HepG2 (cell line): ENCODE measurements around the gene IWS1. TPM values are rescaled to one million over a fixed set of nuclear protein-coding genes. Genes with fewer than 3 reads are reported as not detected.
A peak's percentile ranks its signal among the peaks of the same experiment; 100 is the strongest.

ENCODE experiments used
- HNF4G ChIP-seq, 2 experiments: sonication (generic) in 1 of 2; formaldehyde crosslinking in 1 of 2; IDR thresholded peaks; 2 replicates each; pipeline versions ENCODE4 v1.4.0 to v1.6.1; 2011 to 2020; ENCODE audit warnings: borderline replicate concordance in 2 of 2, low read depth in 2 of 2, mild to moderate bottlenecking in 2 of 2, low read length in 1 of 2, missing genetic modification reagents in 1 of 2, moderate library complexity in 1 of 2
- HNRNPL ChIP-seq: fragments of 200-400 bp; formaldehyde crosslinking; IDR thresholded peaks from 2 replicates; pipeline ENCODE4 v1.6.1; 2017; ENCODE audit warnings: mild to moderate bottlenecking, low read depth, low read length
- HOXA3 ChIP-seq: sonication (generic); formaldehyde crosslinking; IDR thresholded peaks from 2 replicates; pipeline ENCODE4 v1.5.0; 2020; ENCODE audit warnings: missing genetic modification reagents
- ISL2 ChIP-seq: sonication (generic); formaldehyde crosslinking; IDR thresholded peaks from 2 replicates; pipeline ENCODE4 v1.5.0; 2020; ENCODE audit warnings: missing genetic modification reagents
- KLF6 ChIP-seq: IDR thresholded peaks from 2 replicates; pipeline ENCODE4 v1.8.0; 2016; ENCODE audit warnings: missing biosample characterization, missing genetic modification reagents
- KMT2A ChIP-seq: sonication (generic); formaldehyde crosslinking; IDR thresholded peaks from 2 replicates; pipeline ENCODE4 v1.4.0; 2020; ENCODE audit warnings: missing genetic modification reagents
- POLR2A ChIP-seq, 2 experiments: IDR thresholded peaks; 2 replicates each; pipeline ENCODE4 v1.6.1; 2011; ENCODE audit warnings: low read depth in 2 of 2, low read length in 2 of 2, mild to moderate bottlenecking in 1 of 2, moderate library complexity in 1 of 2; ENCODE audit not compliant: insufficient read depth in 1 of 2
- SNAPC2 ChIP-seq: sonication (generic); formaldehyde crosslinking; IDR thresholded peaks from 2 replicates; pipeline ENCODE4 v1.8.1; 2022; ENCODE audit warnings: mild to moderate bottlenecking, missing genetic modification reagents
- SOX13 ChIP-seq, 3 experiments: fragments of 450-650 bp in 1 of 3; sonication (generic) in 1 of 3; formaldehyde crosslinking in 1 of 3; IDR thresholded peaks in 2 of 3; conservative IDR thresholded peaks in 1 of 3; 2 replicates each; pipeline versions ENCODE4 v1.5.0 to v1.6.1; 2016 to 2020; ENCODE audit warnings: antibody characterized with exemption in 1 of 3, mild to moderate bottlenecking in 1 of 3, missing compliant biosample characterization in 1 of 3, missing genetic modification reagents in 1 of 3, moderate library complexity in 1 of 3
- WIZ ChIP-seq: sonication (generic); formaldehyde crosslinking; IDR thresholded peaks from 2 replicates; pipeline ENCODE4 v1.5.1; 2020; ENCODE audit warnings: mild to moderate bottlenecking, missing genetic modification reagents
- ZNF124 ChIP-seq: sonication (generic); formaldehyde crosslinking; IDR thresholded peaks from 2 replicates; pipeline ENCODE4 v1.4.0; 2020; ENCODE audit warnings: missing genetic modification reagents
- ZNF34 ChIP-seq: sonication (generic); formaldehyde crosslinking; IDR thresholded peaks from 2 replicates; pipeline ENCODE4 v1.4.0; 2020; ENCODE audit warnings: mild to moderate bottlenecking, missing genetic modification reagents, borderline replicate concordance
- ZNF460 ChIP-seq: sonication (generic); formaldehyde crosslinking; IDR thresholded peaks from 2 replicates; pipeline ENCODE4 v1.5.1; 2020; ENCODE audit warnings: missing genetic modification reagents, mild to moderate bottlenecking, borderline replicate concordance
- polyA plus RNA-seq, 8 experiments: library from polyadenylated mRNA; depleted of rRNA in 3 of 8; stranded (reverse) in 7 of 8; unstranded in 1 of 8; fragments of >200 nt; fragmentation: Illumina TruSeq in 4 of 8; extraction: Trizol in 4 of 8; gene quantifications; 2 replicates each; pipeline versions ENCODE4 v1.2.1 to v1.2.3, GENCODE V29; 2011 to 2016; ENCODE audit warnings: low read depth in 4 of 8, missing spikeins in 1 of 8, mixed read lengths in 1 of 8; ENCODE audit not compliant: insufficient read depth in 1 of 8
- total RNA-seq, 5 experiments: library from RNA; depleted of rRNA; stranded (reverse); fragments of >200 nt; fragmentation: Illumina TruSeq; extraction: Trizol; gene quantifications; 2 replicates each; pipeline ENCODE4 v1.2.3, GENCODE V29; 2016; ENCODE audit warnings: low read depth in 1 of 5
- TF ChIP-seq, protein P1 (sequence below): sonication (generic); formaldehyde crosslinking; IDR thresholded peaks from 2 replicates; pipeline ENCODE4 v1.5.1; 2020; ENCODE audit warnings: mild to moderate bottlenecking, missing genetic modification reagents
- TF ChIP-seq, protein P2 (sequence below): sonication (generic); formaldehyde crosslinking; IDR thresholded peaks from 2 replicates; pipeline ENCODE4 v1.4.0; 2020; ENCODE audit warnings: missing genetic modification reagents, borderline replicate concordance
- TF ChIP-seq, protein P3 (sequence below): sonication (generic); formaldehyde crosslinking; IDR thresholded peaks from 2 replicates; pipeline ENCODE4 v1.4.0; 2020; ENCODE audit warnings: mild to moderate bottlenecking, missing genetic modification reagents, borderline replicate concordance
- TF ChIP-seq, protein P4 (sequence below): sonication (generic); formaldehyde crosslinking; IDR thresholded peaks from 2 replicates; pipeline ENCODE4 v1.5.0; 2020; ENCODE audit warnings: missing genetic modification reagents

Gene IWS1
- total and polyA plus RNA-seq, 2 of the 13 experiments (the other 11 are each of a cell fraction or from before 2014, with no cell fraction given): 28.9 to 62.3 TPM

DNA sequence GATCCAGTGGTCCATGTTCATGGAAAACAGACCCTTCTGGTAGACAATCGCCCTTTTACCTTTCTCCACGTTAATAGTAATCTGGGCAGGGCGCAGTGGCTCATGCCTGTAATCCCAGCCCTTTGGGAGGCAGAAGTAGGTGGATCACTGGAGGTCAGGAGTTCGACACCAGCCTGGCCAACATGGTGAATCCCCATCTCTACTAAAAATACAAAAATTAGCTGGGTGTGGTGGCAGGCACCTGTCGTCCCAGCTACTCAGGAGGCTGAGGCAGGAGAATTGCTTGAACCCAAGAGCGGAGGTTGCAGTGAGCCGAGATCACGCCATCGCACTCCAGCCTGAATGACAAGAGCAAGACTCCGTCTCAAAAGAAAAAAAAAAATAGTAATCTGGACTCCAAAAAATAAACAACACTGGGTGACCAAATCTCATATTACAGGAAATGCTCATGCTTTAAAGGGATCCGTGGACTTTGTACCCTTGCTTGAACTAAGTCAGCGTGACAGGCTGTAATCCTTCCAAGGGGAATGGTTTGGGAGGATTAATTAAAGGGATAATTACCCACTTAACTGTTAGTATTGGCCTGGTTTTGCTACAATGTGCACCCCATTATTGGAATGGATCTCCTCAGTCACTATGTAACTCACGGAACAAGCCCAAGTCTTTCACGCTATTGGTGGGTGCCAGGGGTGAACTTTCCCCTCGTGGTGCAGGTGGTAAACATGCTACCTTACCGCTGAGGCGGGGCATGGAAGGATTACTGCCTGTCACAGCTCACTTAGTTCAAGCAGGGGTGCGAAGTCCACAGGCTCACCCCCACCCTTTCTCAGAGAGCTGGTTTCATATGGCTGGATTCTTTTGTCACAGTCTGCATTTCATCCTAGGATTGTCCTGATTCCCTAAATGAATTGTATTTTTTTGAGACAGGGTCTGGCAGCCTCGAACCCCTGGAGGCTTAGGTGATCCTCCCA, 71.4 kb downstream of the IWS1 start (continued):
- TF ChIP-seq, protein P1, sequence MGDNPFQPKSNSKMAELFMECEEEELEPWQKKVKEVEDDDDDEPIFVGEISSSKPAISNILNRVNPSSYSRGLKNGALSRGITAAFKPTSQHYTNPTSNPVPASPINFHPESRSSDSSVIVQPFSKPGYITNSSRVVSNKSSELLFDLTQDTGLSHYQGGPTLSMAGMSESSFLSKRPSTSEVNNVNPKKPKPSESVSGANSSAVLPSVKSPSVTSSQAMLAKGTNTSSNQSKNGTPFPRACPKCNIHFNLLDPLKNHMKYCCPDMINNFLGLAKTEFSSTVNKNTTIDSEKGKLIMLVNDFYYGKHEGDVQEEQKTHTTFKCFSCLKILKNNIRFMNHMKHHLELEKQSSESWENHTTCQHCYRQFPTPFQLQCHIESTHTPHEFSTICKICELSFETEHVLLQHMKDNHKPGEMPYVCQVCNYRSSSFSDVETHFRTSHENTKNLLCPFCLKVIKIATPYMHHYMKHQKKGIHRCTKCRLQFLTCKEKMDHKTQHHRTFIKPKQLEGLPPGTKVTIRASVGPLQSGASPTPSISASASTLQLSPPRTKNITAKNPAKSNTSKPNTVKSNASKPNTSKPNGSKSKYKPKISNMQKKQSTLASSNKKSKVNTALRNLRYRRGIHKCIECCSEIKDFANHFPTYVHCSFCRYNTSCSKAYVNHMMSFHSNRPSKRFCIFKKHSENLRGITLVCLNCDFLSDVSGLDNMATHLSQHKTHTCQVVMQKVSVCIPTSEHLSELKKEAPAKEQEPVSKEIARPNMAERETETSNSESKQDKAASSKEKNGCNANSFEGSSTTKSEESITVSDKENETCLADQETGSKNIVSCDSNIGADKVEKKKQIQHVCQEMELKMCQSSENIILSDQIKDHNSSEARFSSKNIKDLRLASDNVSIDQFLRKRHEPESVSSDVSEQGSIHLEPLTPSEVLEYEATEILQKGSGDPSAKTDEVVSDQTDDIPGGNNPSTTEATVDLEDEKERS (CRISPR knock-in tag): peak; percentile 98
- peak; percentile 99 for TF ChIP-seq HNF4G (IDR thresholded peaks at IDR 0.05; ENCODE audit: borderline replicate concordance, low read depth, low read length)
- peak; percentile 99 for TF ChIP-seq HNF4G (CRISPR knock-in tag; IDR thresholded peaks at IDR 0.05; ENCODE audit: borderline replicate concordance, low read depth)
- TF ChIP-seq HOXA3 (CRISPR knock-in tag): peak; percentile 96
- no peak for TF ChIP-seq ZNF34 (CRISPR knock-in tag)
- TF ChIP-seq ZNF460 (CRISPR knock-in tag): peak; percentile 71; the same call in 1 of the 2 replicates
- peak; percentile 96 for TF ChIP-seq KLF6 (CRISPR knock-in tag)
- TF ChIP-seq, protein P2, sequence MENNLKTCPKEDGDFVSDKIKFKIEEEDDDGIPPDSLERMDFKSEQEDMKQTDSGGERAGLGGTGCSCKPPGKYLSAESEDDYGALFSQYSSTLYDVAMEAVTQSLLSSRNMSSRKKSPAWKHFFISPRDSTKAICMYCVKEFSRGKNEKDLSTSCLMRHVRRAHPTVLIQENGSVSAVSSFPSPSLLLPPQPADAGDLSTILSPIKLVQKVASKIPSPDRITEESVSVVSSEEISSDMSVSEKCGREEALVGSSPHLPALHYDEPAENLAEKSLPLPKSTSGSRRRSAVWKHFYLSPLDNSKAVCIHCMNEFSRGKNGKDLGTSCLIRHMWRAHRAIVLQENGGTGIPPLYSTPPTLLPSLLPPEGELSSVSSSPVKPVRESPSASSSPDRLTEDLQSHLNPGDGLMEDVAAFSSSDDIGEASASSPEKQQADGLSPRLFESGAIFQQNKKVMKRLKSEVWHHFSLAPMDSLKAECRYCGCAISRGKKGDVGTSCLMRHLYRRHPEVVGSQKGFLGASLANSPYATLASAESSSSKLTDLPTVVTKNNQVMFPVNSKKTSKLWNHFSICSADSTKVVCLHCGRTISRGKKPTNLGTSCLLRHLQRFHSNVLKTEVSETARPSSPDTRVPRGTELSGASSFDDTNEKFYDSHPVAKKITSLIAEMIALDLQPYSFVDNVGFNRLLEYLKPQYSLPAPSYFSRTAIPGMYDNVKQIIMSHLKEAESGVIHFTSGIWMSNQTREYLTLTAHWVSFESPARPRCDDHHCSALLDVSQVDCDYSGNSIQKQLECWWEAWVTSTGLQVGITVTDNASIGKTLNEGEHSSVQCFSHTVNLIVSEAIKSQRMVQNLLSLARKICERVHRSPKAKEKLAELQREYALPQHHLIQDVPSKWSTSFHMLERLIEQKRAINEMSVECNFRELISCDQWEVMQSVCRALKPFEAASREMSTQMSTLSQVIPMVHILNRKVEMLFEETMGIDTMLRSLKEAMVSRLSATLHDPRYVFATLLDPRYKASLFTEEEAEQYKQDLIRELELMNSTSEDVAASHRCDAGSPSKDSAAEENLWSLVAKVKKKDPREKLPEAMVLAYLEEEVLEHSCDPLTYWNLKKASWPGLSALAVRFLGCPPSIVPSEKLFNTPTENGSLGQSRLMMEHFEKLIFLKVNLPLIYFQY: peak; percentile 82
- peak; percentile 88; the same call in 1 of the 2 replicates for TF ChIP-seq ZNF124 (CRISPR knock-in tag)
- TF ChIP-seq, protein P3, sequence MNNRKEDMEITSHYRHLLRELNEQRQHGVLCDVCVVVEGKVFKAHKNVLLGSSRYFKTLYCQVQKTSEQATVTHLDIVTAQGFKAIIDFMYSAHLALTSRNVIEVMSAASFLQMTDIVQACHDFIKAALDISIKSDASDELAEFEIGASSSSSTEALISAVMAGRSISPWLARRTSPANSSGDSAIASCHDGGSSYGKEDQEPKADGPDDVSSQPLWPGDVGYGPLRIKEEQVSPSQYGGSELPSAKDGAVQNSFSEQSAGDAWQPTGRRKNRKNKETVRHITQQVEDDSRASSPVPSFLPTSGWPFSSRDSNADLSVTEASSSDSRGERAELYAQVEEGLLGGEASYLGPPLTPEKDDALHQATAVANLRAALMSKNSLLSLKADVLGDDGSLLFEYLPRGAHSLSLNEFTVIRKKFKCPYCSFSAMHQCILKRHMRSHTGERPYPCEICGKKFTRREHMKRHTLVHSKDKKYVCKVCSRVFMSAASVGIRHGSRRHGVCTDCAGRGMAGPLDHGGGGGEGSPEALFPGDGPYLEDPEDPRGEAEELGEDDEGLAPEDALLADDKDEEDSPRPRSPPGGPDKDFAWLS: no peak
- peak; percentile 64; the same call in 1 of the 2 replicates for TF ChIP-seq WIZ (CRISPR knock-in tag)
- TF ChIP-seq KMT2A (CRISPR knock-in tag): no peak
- TF ChIP-seq HNRNPL: no peak
- TF ChIP-seq, protein P4, sequence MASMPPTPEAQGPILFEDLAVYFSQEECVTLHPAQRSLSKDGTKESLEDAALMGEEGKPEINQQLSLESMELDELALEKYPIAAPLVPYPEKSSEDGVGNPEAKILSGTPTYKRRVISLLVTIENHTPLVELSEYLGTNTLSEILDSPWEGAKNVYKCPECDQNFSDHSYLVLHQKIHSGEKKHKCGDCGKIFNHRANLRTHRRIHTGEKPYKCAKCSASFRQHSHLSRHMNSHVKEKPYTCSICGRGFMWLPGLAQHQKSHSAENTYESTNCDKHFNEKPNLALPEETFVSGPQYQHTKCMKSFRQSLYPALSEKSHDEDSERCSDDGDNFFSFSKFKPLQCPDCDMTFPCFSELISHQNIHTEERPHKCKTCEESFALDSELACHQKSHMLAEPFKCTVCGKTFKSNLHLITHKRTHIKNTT: no peak
- TF ChIP-seq ISL2: peak; percentile 78
- TF ChIP-seq POLR2A (IDR thresholded peaks at IDR 0.05; ENCODE audit: insufficient read depth in 1 of 2, low read depth in 2 of 2, low read length in 2 of 2): peak; percentile 52 to 53; a peak in 3 of 4 replicates
- TF ChIP-seq SOX13 (IDR thresholded peaks at IDR 0.05): peak; percentile 72
- peak in 1 of 2 experiments; percentile 89; a peak in 2 of 4 replicates for TF ChIP-seq SOX13 (CRISPR knock-in tag; conservative IDR thresholded peaks at IDR 0.05 in 1 of 2, IDR thresholded peaks at IDR 0.05 in 1 of 2)
- TF ChIP-seq SNAPC2 (CRISPR knock-in tag): no peak
